T-helper 22 cell (primary cell): ENCODE measurements around the gene MED13L.

Experiments used
- DNase-seq: peaks from one replicate; pipeline ENCODE4 v3.0.0-alpha.2; 2020; ENCODE audit warnings: low read depth

Gene MED13L

GRCh38 chr12:116277467-116278278 is at the start of gene MED13L:
Gene MED13L (minus strand): TSS chr12:116277693. CDS start chr12:116277131, 562 bp downstream.
- DNase-seq, result peak; percentile 82

DNA sequence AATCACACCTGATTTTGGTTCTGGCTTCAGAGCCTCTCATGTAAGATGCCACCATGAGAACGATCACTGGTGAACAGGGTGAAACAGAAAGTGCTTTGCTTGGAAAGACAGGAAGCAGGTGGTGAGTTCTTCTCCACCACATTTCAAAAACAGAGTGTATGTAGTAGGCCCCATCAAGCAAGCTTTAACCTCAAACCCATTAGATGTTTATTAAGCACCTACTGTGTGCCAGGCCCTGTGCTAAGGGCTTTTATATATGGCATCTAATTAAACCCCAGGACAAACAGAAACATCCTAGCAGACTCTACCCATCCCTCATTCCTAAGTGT is 47.8 kb upstream of the MED13L start:
- DNase-seq, result no peak

DNA sequence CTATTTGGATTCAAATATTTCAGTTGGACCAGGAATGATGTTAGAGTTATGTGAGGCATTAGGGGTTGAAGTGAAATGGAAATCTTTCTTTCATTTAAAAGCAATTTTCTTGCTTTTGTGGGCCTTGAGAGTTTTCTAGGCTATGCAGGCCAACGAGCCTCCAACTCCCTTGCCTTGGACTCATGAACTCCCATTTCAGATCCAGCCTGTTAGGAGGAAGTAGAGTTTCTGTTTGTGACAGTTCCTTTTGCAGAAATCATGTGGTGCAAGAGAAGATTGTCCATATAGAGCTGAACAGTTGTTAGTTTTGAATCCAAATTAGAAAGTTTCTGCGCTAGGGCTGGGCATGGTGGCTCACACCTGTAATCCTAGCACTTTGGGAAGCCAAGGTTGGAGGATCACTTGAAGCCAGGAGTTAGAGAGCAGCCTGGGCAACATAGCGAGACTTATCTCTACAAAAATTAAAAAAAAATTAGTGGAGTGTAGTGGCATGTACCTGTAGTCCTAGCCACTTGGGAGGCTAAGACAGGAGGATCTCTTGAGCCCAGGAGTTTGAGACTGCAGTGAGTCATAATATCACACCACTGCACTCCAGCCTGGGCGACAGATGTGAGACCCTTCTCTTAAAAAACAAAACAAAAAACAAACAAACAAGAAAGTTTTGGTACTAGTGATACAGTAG is 47.3 kb upstream of the MED13L start:
- DNase-seq, result no peak

- DNase-seq, result no peak
Measured at GRCh38 chr12:116323406-116324386, 46.2 kb upstream of the MED13L start.

DNA sequence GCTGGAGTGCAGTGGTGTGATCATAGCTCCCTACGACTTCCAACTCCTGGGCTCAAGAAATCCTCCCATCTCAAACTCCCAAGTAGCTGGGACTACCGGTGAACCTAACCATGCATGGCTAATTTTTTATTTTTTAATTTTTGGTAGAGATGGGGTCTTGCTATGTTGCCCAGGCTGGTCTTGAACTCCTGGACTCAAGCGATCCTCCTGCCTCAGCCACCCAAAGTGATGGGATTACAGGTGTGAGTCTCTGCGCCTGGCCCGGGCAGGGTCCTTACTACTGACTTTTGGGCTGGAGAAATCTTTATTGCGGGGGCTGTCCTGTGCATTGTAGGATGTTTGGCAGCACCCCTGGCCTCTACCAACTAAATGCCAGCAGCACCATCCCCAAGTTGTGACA is 44.4 kb upstream of the MED13L start:
- DNase-seq, result no peak

- DNase-seq, result no peak
Measured at GRCh38 chr12:116320791-116321217, 43.3 kb upstream of the MED13L start.

DNA sequence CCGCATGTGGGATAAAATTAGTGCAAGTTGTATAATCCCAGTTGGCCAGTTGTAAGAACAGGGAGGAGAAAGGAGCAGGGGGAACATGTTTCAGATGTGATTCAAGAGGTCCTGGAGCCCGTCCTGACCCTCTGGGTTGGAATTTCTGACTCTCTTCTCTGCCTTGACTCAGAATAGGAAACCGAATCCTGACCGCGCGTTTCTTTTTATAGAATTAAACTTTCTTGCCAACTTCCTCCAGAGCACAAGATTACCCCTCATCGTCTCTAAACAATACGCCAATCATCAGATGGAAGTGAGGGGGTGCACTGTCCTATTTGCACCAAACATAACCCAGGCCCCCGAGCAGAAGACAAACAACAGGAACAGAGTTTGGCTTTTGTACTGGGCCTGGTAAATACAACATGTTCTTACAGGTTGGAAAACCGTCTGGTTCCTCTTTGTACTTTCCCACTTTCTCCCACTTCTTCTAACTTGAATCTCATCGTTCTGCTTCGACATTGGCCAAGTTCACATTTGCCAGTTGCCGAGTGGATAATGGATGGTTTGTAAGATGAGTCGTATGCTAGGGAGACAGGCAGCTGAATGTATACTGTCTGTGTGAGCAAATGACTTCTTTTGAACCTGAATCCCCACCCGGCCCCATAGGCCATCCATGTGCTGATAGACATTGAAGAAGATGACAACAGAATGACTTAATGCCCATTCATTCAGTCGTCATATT is 42.6 kb upstream of the MED13L start:
- no peak for DNase-seq

DNA sequence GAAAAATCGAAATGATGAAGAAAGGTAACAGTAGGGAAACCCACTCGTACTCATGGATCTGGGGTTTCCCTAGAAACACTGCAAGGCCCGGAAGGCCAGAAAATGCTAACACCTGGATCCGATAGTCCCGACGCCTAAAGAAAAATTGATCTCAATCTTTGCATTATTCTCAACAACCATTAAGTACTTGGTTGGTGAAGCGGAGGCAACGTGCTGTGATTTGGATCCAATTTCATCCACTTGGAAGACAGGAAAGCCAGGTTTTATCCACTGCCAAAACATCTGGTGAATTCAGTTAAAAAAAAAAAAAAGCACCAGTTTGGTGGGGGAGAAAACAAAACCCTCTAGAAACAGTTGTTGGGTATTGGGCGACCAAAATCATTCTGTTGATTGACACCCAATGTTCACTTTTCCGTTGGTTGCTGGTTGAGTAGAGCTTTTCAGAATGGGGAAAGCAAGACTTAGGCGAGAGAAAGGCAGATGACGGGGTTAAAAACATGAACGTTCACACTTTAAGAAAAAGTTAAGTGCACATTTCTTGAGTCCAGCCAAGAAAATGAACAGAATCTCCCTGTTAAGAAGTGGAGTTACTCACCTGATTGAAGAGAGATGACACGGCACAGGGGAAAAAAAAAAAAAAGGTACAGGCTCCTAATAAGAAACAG is 41.9 kb upstream of the MED13L start:
- DNase-seq, result no peak

- DNase-seq, result no peak
Measured at GRCh38 chr12:116318576-116319232, 41.2 kb upstream of the MED13L start.

GRCh38 chr12:116317986-116318575 is 40.6 kb upstream of the MED13L start:
- DNase-seq, result no peak

DNA sequence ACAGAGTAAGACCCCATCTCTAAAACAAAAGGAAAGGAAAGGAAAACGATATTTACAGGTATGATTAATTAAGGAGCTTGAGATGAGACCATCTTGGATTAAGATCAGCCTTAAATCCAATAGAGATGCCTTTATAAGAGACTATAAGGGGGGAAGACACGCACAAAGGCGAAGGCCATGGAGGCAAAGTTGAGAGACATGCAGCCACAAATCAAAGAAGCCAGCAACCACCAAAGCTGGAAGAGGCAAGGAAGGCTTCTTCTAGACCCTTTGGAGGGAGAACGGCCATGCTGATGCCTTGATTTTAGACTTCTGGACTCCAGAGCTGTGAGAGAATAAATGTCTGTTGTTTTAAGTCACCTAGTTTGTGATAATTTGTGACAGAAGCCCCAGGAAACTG is 39.6 kb upstream of the MED13L start:
- no peak for DNase-seq

- no peak for DNase-seq
Measured at GRCh38 chr12:116314477-116314876, 37.0 kb upstream of the MED13L start.

- DNase-seq, result no peak
Measured at GRCh38 chr12:116313194-116313927, 35.9 kb upstream of the MED13L start.

DNA sequence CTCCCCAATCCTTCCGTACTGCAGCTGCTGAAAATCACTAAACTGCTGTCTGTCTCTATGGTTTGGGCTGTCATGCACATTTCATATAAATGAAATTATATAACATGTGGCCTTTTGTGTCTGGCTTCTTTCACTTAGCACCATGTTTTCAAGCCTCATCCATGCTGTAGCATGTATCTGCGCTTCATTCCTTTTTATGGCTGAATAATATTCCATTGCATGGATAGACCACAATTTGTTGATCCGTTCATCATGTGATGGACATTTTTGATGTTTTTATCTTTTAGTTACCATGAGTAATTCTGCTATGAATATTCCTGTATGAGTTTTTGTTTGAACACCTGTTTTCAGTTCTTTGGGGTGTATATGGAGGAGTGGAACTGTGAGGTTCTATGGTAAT is 32.6 kb upstream of the MED13L start:
- DNase-seq, result no peak

- no peak for DNase-seq
Measured at GRCh38 chr12:116309343-116309742, 31.9 kb upstream of the MED13L start.

DNA sequence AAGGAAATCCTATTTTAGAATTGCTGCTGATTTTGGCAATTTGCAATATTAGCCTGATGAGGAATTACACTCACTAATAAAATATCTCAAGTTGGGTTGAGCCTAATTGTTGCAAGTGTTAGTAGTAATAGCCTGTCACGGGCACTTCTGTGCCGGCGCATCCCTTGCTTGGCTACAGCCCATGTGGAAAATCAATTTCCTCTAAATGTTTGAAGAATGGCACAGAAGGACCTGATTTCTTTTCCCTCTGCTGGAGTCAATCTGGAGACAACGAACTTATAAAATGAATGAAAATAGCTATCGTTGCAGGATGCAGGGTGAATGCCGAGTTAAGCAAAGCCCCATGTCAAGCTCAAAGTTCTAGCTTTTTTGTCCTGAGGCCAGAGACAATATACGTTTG is 31.2 kb upstream of the MED13L start:
- DNase-seq, result no peak

- DNase-seq, result no peak
Measured at GRCh38 chr12:116306968-116307367, 29.5 kb upstream of the MED13L start.

GRCh38 chr12:116306506-116306905 is 29.0 kb upstream of the MED13L start:
- DNase-seq, result no peak

GRCh38 chr12:116304621-116305020 is 27.1 kb upstream of the MED13L start:
- no peak for DNase-seq

GRCh38 chr12:116303929-116304328 is 26.4 kb upstream of the MED13L start:
- no peak for DNase-seq
